ENCODE measurements around the gene STX4.
A peak's percentile ranks its signal among the peaks of the same experiment; 100 is the strongest.

Gene STX4, protein sequence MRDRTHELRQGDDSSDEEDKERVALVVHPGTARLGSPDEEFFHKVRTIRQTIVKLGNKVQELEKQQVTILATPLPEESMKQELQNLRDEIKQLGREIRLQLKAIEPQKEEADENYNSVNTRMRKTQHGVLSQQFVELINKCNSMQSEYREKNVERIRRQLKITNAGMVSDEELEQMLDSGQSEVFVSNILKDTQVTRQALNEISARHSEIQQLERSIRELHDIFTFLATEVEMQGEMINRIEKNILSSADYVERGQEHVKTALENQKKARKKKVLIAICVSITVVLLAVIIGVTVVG

DNA sequence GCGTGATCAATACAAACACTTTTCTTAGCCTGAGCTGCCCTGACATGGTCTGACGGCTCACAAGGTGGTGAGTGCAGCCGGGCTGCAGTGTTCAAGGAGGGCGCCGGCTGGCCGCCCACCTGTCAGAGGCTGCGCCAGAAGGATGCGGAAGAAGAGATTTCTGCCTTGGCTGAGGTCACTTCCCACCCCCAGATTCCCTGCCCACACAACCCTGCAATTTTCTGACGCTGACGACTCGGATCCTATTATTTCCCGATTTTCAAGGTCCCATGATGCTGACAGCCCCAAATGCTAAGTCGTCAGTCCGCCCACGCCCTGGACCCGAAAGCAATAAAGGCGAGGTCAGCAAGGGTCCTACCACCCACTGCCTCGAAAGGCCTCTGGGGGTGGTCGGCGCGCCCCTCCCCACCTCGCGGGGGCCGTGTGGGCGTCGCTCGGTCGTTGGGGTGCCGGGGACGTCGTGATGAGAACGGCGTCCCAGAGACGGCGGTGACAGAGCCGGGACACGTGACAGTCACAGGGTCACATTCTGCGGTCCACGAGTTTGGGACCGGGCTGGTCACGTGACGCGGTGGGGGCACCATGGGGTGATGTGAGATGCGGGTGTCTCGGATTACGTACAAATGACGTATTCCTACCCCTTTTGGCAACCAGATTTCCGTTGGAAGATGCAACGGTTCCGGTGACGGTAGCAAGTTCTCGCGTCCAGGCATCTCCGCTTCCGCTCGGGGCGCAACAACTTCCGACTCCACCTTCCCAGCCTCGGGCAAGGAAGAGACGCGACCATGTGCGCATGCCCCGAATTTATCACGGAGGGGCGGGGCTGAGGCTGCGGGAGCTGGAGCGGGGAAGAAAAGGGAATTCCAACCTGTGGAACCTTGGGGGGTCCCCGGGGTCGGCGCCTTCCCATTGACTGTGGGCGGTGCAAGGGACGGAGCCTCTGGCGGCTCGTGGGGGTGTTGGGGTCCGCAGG, at the start of gene STX4:
TSS of gene STX4 (plus strand) at position 823 of the 973 bp plus-strand sequence. CDS start 248 bp downstream, outside the sequence.
- H3K27ac ChIP-seq, result peak within 1 kb of the TSS; percentile 83
- CTCF ChIA-PET, result interaction anchor here (0.5 to 1.4 kb wide), 6 partner anchors 11 to 126 kb away, joined by 3 to 5 read pairs (median 4); partner anchors contain the start of gene HSD3B7
- TF ChIP-seq CTCF (conservative IDR thresholded peaks at IDR 0.05; ENCODE audit: low read depth), result no peak
- peak; percentile 96 for DNase-seq (ENCODE audit: low spot score)
- POLR2A ChIA-PET (ENCODE audit: low non-redundant PET), result no interaction called here

- no peak for TF ChIP-seq CTCF (conservative IDR thresholded peaks at IDR 0.05; ENCODE audit: low read depth)
- ChIA-PET POLR2A (ENCODE audit: low non-redundant PET) (interaction anchor here (0.6 kb wide), 1 partner anchor 9 kb away, joined by 3 read pairs; no protein-coding TSS in a partner anchor), CTCF (interaction anchor here (0.5 to 2.7 kb wide), 37 partner anchors 9 to 885 kb away, joined by 3 to 23 read pairs (median 4); partner anchors contain the start of genes FUS, PRSS53, PRSS8 and VKORC1)
- no peak for DNase-seq (ENCODE audit: low spot score)
- H3K27ac ChIP-seq, result peak overlapping the region; percentile 71
Observed at GRCh38 chr16:30983898-30984610, 49.3 kb upstream of the STX4 start.

GRCh38 chr16:30984669-30985400, 48.5 kb upstream of the STX4 start, which contains the start of gene HSD3B7:
TSS of gene HSD3B7 (plus strand) at chr16:30985207. CDS start at chr16:30985659, 452 bp downstream.
- peak within 1 kb of the TSS; percentile 71 for H3K27ac ChIP-seq
- CTCF ChIA-PET, result interaction anchor here (0.5 to 2.7 kb wide), 48 partner anchors 9 to 884 kb away, joined by 3 to 23 read pairs (median 4); partner anchors contain the start of genes FUS, PRSS53, PRSS8 and STX4
- POLR2A ChIA-PET (ENCODE audit: low non-redundant PET), result interaction anchor here (0.6 kb wide), 1 partner anchor 8 kb away, joined by 3 read pairs; no protein-coding TSS in a partner anchor
- TF ChIP-seq CTCF (conservative IDR thresholded peaks at IDR 0.05; ENCODE audit: low read depth), result peak; percentile 94
- peak; percentile 93 for DNase-seq (ENCODE audit: low spot score)

- H3K27ac ChIP-seq, result peak overlapping the region; percentile 71
Observed at GRCh38 chr16:30985401-30986128, 47.8 kb upstream of the STX4 start.

More at GRCh38 chr16:30985401-30986128, 47.8 kb upstream of the STX4 start:
- ChIA-PET CTCF (interaction anchor here (0.5 to 2.7 kb wide), 41 partner anchors 8 to 883 kb away, joined by 3 to 23 read pairs (median 5); partner anchors contain the start of genes FUS, PRSS53, PRSS8 and STX4), POLR2A (ENCODE audit: low non-redundant PET) (no interaction called here)
- peak; percentile 68 for DNase-seq (ENCODE audit: low spot score)
- TF ChIP-seq CTCF (conservative IDR thresholded peaks at IDR 0.05; ENCODE audit: low read depth), result no peak

Measured in RWPE1 (cell line).